DMS114 treated with DMSO at 0.1 percent for 48 hours (cell line): ENCODE data around the gene SAPCD2.
"Not testable (repeated sequence)": the region's sequence is repeated elsewhere in the genome, so short reads cannot be mapped to it uniquely, and the experiment has no call there.

Experiments used
- DNase-seq: peaks from one replicate; lab custom pipeline; 2025; ENCODE audit not compliant: unreplicated experiment; lab: John Stamatoyannopoulos, UW

SAPCD2 gene

GRCh38 chr9:137065336-137065967, 4.9 kb downstream of the SAPCD2 start:
- no peak for DNase-seq

- no peak for DNase-seq
Observed at GRCh38 chr9:137064880-137065164, 5.5 kb downstream of the SAPCD2 start.

- DNase-seq, result no peak
Observed at GRCh38 chr9:137064027-137064879, 6.1 kb downstream of the SAPCD2 start.

- DNase-seq, result no peak
Observed at GRCh38 chr9:137063311-137064026, 6.9 kb downstream of the SAPCD2 start.

- DNase-seq, result not testable (repeated sequence)
Observed at GRCh38 chr9:137062798-137063197, 7.6 kb downstream of the SAPCD2 start.

GRCh38 chr9:137062384-137062783, 8.0 kb downstream of the SAPCD2 start:
- no peak for DNase-seq

- DNase-seq, result no peak
Observed at GRCh38 chr9:137058521-137059234, 11.7 kb downstream of the SAPCD2 start.

- DNase-seq, result no peak
Observed at GRCh38 chr9:137057545-137057944, 12.8 kb downstream of the SAPCD2 start.

- DNase-seq, result no peak
Observed at GRCh38 chr9:137056739-137057415, 13.5 kb downstream of the SAPCD2 start.

- no peak for DNase-seq
Observed at GRCh38 chr9:137055385-137056364, 14.7 kb downstream of the SAPCD2 start.

GRCh38 chr9:137054932-137055384, 15.4 kb downstream of the SAPCD2 start:
- no peak for DNase-seq

GRCh38 chr9:137053944-137054931, 16.1 kb downstream of the SAPCD2 start, which contains the start of gene ENTPD2:
Gene ENTPD2, minus strand, starts transcription at chr9:137054061. Its CDS starts 64 bp downstream, at chr9:137053997.
- no peak for DNase-seq

GRCh38 chr9:137052998-137053943, 17.1 kb downstream of the SAPCD2 start:
- no peak for DNase-seq

- no peak for DNase-seq
Observed at GRCh38 chr9:137052293-137052692, 18.1 kb downstream of the SAPCD2 start.

GRCh38 chr9:137051145-137051724, 19.1 kb downstream of the SAPCD2 start:
- no peak for DNase-seq

- no peak for DNase-seq
Observed at GRCh38 chr9:137050570-137050969, 19.8 kb downstream of the SAPCD2 start.
